ENCODE data around the gene ATXN1.

ATXN1 gene

DNA sequence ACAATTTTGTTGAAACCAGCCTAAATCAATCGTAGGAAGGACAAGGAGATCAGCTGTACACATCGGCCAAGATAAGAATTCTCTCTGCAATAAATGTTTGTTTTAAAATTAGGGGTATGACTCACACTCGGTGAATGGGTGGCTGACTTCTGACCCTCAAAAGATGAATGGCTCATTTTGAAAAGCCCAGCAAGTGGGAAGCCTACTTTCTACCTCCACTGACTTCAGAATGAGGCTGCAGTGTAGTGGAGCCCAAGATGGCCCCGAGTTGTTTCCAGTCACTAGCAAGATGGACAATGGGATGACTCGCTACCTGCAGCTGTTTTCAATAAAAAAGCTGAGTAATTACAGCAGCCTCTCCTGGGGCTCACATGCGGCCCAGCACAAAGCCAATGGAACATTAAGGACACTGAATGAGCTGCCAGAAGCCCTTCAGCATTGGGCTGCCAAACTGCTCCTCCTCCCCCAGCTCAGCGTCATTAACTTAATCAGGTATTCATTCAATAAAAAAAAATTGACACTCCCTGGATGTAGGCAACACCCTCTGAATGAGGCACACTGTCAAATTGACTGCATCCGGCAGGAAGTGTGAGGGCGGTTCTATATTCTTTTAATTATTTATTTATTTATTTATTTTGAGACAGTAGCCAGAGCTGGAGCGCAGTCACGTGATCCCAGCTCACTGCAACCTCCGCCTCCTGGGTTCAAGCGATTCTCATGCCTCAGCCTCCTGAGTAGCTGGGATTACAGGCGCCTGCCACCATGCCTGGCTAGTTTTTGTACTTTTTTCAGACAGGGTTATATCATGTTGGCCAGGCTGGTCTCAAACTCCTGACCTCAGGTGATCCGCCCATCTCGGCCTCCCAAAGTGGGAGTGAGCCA, 415.6 kb downstream of the ATXN1 start:
- Mint-ChIP-seq H3K9me3 (peaks cover 9% of the 10 kb centered on the region), H3K27ac (peak overlapping the region; percentile 71), H3K4me1 (peaks cover 39% of the 10 kb centered on the region), H3K36me3 (ENCODE audit: low read depth) (no peaks in the 10 kb centered on the region), H3K27me3 (ENCODE audit: low read depth, poor library complexity) (no peaks in the 10 kb centered on the region), H3K4me3 (no peak overlapping the region)
- TF ChIP-seq, protein P1, sequence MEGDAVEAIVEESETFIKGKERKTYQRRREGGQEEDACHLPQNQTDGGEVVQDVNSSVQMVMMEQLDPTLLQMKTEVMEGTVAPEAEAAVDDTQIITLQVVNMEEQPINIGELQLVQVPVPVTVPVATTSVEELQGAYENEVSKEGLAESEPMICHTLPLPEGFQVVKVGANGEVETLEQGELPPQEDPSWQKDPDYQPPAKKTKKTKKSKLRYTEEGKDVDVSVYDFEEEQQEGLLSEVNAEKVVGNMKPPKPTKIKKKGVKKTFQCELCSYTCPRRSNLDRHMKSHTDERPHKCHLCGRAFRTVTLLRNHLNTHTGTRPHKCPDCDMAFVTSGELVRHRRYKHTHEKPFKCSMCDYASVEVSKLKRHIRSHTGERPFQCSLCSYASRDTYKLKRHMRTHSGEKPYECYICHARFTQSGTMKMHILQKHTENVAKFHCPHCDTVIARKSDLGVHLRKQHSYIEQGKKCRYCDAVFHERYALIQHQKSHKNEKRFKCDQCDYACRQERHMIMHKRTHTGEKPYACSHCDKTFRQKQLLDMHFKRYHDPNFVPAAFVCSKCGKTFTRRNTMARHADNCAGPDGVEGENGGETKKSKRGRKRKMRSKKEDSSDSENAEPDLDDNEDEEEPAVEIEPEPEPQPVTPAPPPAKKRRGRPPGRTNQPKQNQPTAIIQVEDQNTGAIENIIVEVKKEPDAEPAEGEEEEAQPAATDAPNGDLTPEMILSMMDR (IDR thresholded peaks at IDR 0.05): no peak
- no peak for DNase-seq

DNA sequence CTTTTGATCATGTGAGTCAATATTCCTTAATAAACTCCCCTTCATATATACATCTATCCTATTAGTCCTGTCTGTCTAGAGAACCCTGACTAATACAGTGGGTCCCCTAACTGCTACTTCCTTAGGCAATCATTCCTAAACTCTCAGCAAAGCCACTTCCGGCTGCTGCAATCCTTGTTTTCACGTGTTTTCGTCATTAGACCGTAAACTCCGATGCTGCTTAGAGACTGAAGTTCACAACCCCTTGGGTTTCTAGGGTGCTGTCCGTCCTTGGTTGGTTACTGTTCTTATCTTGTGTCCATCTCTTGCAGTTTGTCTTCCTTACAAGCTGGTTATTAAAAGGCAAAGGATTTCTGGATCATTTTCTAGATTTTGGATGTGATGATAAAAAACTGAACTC, 416.5 kb downstream of the ATXN1 start:
- Mint-ChIP-seq H3K4me1 (peaks cover 30% of the 10 kb centered on the region), H3K27me3 (ENCODE audit: low read depth, poor library complexity) (no peaks in the 10 kb centered on the region), H3K9me3 (peaks cover 13% of the 10 kb centered on the region), H3K27ac (peak overlapping the region; percentile 20), H3K36me3 (ENCODE audit: low read depth) (no peaks in the 10 kb centered on the region), H3K4me3 (no peak overlapping the region)
- TF ChIP-seq, protein P1 (IDR thresholded peaks at IDR 0.05): no peak
- no peak for DNase-seq

DNA sequence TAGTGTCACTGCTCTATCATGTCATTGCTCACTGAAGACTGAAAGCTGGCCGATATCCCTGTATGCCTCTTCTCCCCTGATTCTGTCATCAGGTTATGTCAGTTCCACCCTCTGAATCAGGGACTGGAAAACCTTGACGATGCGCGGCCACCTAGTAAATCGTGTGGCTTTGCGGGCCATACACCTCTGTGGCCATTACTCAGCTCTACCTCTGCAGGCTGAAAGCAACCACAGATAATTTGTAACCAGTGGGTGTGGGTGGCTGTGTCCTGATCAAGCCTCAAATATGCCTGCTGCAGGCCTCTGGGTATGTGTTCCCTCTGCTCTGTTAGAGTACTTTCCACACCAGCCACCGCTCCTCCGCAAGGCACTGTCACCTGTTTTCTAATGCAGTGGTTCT, 417.7 kb downstream of the ATXN1 start:
- TF ChIP-seq, protein P1 (IDR thresholded peaks at IDR 0.05): no peak
- Mint-ChIP-seq H3K4me3 (no peak overlapping the region), H3K36me3 (ENCODE audit: low read depth) (no peaks in the 10 kb centered on the region), H3K27ac (peak overlapping the region; percentile 56), H3K27me3 (ENCODE audit: low read depth, poor library complexity) (no peaks in the 10 kb centered on the region), H3K9me3 (peaks cover 13% of the 10 kb centered on the region), H3K4me1 (peaks cover 34% of the 10 kb centered on the region)
- no peak for DNase-seq

DNA sequence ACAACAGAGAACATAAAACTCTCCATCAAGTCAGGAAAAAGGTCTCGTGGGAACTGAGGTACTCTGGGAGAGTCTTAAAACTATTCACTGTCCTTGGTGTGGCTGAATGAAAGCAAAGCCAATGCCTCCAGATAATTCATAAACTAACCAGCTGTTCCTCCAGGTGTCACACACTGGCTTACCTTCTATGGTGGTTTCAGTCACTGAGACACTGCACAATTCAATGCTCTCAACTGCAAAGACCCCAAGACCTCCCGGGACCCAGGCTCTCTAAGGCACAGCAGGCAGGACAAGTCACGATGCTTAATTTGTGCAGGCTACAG, 422.0 kb downstream of the ATXN1 start:
- Mint-ChIP-seq H3K4me1 (peaks cover 17% of the 10 kb centered on the region), H3K36me3 (ENCODE audit: low read depth) (no peaks in the 10 kb centered on the region), H3K4me3 (no peak overlapping the region), H3K9me3 (peaks cover 13% of the 10 kb centered on the region), H3K27ac (no peak overlapping the region), H3K27me3 (ENCODE audit: low read depth, poor library complexity) (peaks cover 11% of the 10 kb centered on the region)
- DNase-seq: no peak
- TF ChIP-seq, protein P1 (IDR thresholded peaks at IDR 0.05): no peak

DNA sequence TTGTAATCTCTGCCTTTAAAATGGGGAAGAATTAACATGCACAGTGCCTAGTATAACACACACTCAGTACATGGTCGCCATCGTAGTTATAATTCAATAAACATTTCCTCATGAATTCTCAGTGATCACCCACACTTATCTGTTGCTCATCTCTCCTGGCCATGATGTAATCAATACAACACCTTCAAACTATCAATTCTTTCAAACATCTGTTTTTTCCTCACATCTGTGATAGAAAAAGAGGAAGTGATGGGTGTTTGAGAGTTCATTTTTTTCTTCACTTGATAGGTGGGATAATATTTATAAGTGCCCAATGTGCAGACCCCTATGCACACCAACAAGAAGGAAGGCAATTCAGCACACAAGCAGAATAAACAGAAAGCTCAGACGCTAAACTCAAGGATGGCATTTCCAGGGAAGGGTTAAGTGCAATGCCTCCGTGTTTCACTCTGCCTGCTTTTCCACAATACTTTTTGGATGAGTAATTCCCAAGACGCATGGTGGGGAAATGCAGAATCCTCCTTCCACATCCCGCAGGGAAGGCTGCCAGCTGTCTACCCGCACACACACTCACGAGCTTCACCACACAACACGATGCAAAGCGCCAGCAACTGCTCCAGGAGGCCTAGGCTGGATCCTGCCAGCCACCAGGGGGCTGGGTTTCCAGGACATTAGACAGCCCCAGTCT, 422.5 kb downstream of the ATXN1 start:
- TF ChIP-seq, protein P1 (IDR thresholded peaks at IDR 0.05): peak; percentile 34

More for the DNA sequence above, 422.5 kb downstream of the ATXN1 start:
- DNase-seq: peak; percentile 32
- Mint-ChIP-seq H3K4me1 (peaks cover 17% of the 10 kb centered on the region), H3K36me3 (ENCODE audit: low read depth) (no peaks in the 10 kb centered on the region), H3K27ac (no peak overlapping the region), H3K9me3 (peaks cover 13% of the 10 kb centered on the region), H3K4me3 (no peak overlapping the region), H3K27me3 (ENCODE audit: low read depth, poor library complexity) (peaks cover 11% of the 10 kb centered on the region)
